Uterus (tissue), 4 donors: ENCODE results near the gene DDOST. TPM values are rescaled to one million over a fixed set of nuclear protein-coding genes. Genes with fewer than 3 reads are reported as not detected.

ENCODE experiments used
- DNase-seq, 2 donors: peaks; one replicate each; pipeline ENCODE4 v3.0.0-alpha.2; 2019 to 2020
- H3K27ac ChIP-seq, 2 donors: fragments of 200-600 bp; sonication (generic); 1 replicate in 1 of 2; 2 replicates in 1 of 2; pipeline ENCODE4 v1.5.1; 2016 to 2018
- H3K27me3 ChIP-seq, 2 donors: fragments of 200-600 bp; sonication (generic); one replicate each; pipeline ENCODE4 v1.5.1; 2018 to 2019; ENCODE audit warnings: control low read depth in 1 of 2
- H3K36me3 ChIP-seq, 2 donors: fragments of 200-600 bp; sonication (generic); one replicate each; pipeline ENCODE4 v1.5.1; 2019; ENCODE audit warnings: control low read depth in 1 of 2
- H3K4me1 ChIP-seq, 2 donors: fragments of 200-600 bp; sonication (generic); one replicate each; pipeline ENCODE4 v1.5.1; 2018 to 2019; ENCODE audit warnings: control low read depth in 1 of 2
- H3K4me3 ChIP-seq, 2 donors: fragments of 200-600 bp; sonication (generic); 1 replicate in 1 of 2; 2 replicates in 1 of 2; pipeline ENCODE4 v1.5.1; 2018 to 2019; ENCODE audit warnings: mild to moderate bottlenecking in 1 of 2
- H3K9me3 ChIP-seq, 2 donors: fragments of 200-600 bp; sonication (generic); one replicate each; pipeline ENCODE4 v1.5.1; 2019; ENCODE audit warnings: control low read depth in 1 of 2
- CTCF ChIP-seq, 4 experiments: fragments of 200-600 bp in 2 of 4; fragments of 450-650 bp in 2 of 4; sonication (generic) in 2 of 4; IDR thresholded peaks; one replicate each; pipeline ENCODE4 v1.5.1; 2016 to 2019; ENCODE audit warnings: antibody characterized with exemption in 4 of 4, mild to moderate bottlenecking in 2 of 4, moderate library complexity in 1 of 4
- POLR2A ChIP-seq, 2 donors: fragments of 450-650 bp; IDR thresholded peaks; one replicate each; pipeline ENCODE4 v1.6.1; 2016; ENCODE audit warnings: antibody characterized with exemption in 2 of 2, mild to moderate bottlenecking in 1 of 2, moderate library complexity in 1 of 2
- intact Hi-C: fragments of 100-400 bp; cut with DNase I; formaldehyde crosslinking; loops from one replicate; pipeline ENCODE4 v1.15.1; 2023; ENCODE audit warnings: low total_unique reads
- total RNA-seq, 4 donors: library from RNA; depleted of rRNA in 3 of 4; stranded (reverse); fragments of >200 nt in 3 of 4; gene quantifications; one replicate each; pipeline versions ENCODE4 v1.1.0 to v1.2.4, GENCODE V29; 2014 to 2023
- donor health status: DM: yes; HTN: yes; CAD: no.

DDOST gene
- total RNA-seq, 4 donors from 2014 or later = 101 to 236 (median 123) TPM

- Histone ChIP-seq H3K4me3 (no peak overlapping the region), H3K27ac (no peak overlapping the region), H3K27me3 (no peaks in the 10 kb centered on the region), H3K9me3 (no peaks in the 10 kb centered on the region), H3K4me1 (peaks cover 3 to 5% of the 10 kb centered on the region in 2 donors), H3K36me3 (no peaks in the 10 kb centered on the region)
- no peak for DNase-seq
- intact Hi-C loops = no loop called here
- TF ChIP-seq POLR2A (IDR thresholded peaks at IDR 0.05) = no peak
- TF ChIP-seq CTCF (IDR thresholded peaks at IDR 0.05) = no peak
Observed at GRCh38 chr1:20693623-20694022, 32.5 kb upstream of the DDOST start.

GRCh38 chr1:20691872-20692271 is 30.7 kb upstream of the DDOST start:
- no peak for DNase-seq
- Histone ChIP-seq H3K9me3 (no peaks in the 10 kb centered on the region), H3K27ac (no peak overlapping the region), H3K27me3 (no peaks in the 10 kb centered on the region), H3K36me3 (no peaks in the 10 kb centered on the region), H3K4me3 (no peak overlapping the region), H3K4me1 (no peaks in the 10 kb centered on the region)
- no peak for TF ChIP-seq CTCF (IDR thresholded peaks at IDR 0.05)
- no peak for TF ChIP-seq POLR2A (IDR thresholded peaks at IDR 0.05)
- intact Hi-C loops = no loop called here

GRCh38 chr1:20689645-20690056 is 28.5 kb upstream of the DDOST start:
- no peak overlapping the region for H3K27ac ChIP-seq
- no peak for TF ChIP-seq CTCF (IDR thresholded peaks at IDR 0.05)
- TF ChIP-seq POLR2A (IDR thresholded peaks at IDR 0.05) = no peak
- intact Hi-C loops = no loop called here
- no peaks in the 10 kb centered on the region for H3K4me1 ChIP-seq
- no peak overlapping the region for H3K4me3 ChIP-seq
- no peaks in the 10 kb centered on the region for H3K9me3 ChIP-seq
- no peaks in the 10 kb centered on the region for H3K36me3 ChIP-seq
- no peak for DNase-seq
- no peaks in the 10 kb centered on the region for H3K27me3 ChIP-seq

- intact Hi-C loops = no loop called here
- Histone ChIP-seq H3K9me3 (no peaks in the 10 kb centered on the region), H3K27ac (no peak overlapping the region)
Observed at GRCh38 chr1:20686883-20687725, 25.9 kb upstream of the DDOST start.

GRCh38 chr1:20685741-20686140 is 24.6 kb upstream of the DDOST start:
- Histone ChIP-seq H3K36me3 (no peaks in the 10 kb centered on the region), H3K27ac (peak overlapping the region; percentile 42 to 74), H3K9me3 (no peaks in the 10 kb centered on the region), H3K27me3 (no peaks in the 10 kb centered on the region), H3K4me3 (no peak overlapping the region), H3K4me1 (no peaks in the 10 kb centered on the region)
- intact Hi-C loops = no loop called here
- TF ChIP-seq POLR2A (IDR thresholded peaks at IDR 0.05) (no peak), CTCF (IDR thresholded peaks at IDR 0.05) (no peak)
- DNase-seq = no peak

More at GRCh38 chr1:20686883-20687725, 25.9 kb upstream of the DDOST start:
- Histone ChIP-seq H3K4me3 (no peak overlapping the region), H3K4me1 (no peaks in the 10 kb centered on the region), H3K36me3 (no peaks in the 10 kb centered on the region), H3K27me3 (no peaks in the 10 kb centered on the region)
- no peak for DNase-seq
- no peak for TF ChIP-seq POLR2A (IDR thresholded peaks at IDR 0.05)
